Inferior parietal cortex (tissue), 1 donor: Measurements from ENCODE around the gene EEIG1.

Experiments used
- DNase-seq: peaks from one replicate; pipeline ENCODE4 v3.0.0-alpha.2; 2016; ENCODE audit errors: extremely low spot score

EEIG1 gene

GRCh38 chr9:128001151-128001778 lies 20.5 kb upstream of the EEIG1 start:
- no peak for DNase-seq

DNA sequence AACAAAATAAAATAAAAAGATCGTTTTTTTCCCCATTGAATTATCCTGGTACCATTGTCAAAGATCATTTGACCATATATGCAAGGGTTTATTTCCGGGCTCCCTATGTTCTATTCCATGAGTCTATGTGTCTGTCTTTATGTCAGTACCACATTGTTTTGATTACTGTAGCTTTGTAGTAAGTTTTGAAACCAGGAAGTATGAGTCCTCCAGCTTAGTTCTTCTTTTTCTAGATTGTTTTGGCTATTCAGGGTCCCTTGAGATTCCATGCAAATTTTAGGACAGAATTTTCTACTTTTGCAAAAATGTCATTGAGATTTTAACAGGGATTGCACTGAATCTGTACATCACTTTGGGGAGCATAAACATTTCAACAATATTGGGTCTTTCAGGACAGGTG lies 18.7 kb upstream of the EEIG1 start:
- no peak for DNase-seq

- no peak for DNase-seq
Observed at GRCh38 chr9:127993721-127994120, 12.9 kb upstream of the EEIG1 start.

DNA sequence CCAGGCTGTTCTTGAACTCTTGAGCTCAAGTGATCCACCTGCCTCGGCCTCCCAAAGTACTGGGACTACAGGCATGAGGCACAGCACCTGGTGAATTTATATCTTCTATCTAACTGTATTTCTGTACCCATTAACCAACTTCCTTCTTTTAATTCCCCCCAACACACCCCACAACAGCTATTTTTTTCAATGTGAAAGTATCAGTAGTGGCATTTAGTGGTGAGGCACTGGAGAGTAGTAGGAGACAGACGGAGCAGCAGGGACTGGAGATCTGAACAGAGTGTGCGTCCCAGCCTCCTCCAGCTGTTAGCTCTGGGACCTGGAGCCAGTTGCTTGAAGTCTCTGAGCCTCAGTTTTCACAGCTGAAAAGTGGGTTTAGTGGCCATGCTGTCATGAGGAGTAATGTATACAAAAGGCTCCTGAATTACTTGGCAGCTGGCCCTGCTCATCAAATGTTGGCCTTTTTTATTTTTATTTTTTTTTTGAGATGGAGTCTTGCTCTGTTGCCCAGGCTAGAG lies 11.0 kb upstream of the EEIG1 start:
- DNase-seq, result no peak

DNA sequence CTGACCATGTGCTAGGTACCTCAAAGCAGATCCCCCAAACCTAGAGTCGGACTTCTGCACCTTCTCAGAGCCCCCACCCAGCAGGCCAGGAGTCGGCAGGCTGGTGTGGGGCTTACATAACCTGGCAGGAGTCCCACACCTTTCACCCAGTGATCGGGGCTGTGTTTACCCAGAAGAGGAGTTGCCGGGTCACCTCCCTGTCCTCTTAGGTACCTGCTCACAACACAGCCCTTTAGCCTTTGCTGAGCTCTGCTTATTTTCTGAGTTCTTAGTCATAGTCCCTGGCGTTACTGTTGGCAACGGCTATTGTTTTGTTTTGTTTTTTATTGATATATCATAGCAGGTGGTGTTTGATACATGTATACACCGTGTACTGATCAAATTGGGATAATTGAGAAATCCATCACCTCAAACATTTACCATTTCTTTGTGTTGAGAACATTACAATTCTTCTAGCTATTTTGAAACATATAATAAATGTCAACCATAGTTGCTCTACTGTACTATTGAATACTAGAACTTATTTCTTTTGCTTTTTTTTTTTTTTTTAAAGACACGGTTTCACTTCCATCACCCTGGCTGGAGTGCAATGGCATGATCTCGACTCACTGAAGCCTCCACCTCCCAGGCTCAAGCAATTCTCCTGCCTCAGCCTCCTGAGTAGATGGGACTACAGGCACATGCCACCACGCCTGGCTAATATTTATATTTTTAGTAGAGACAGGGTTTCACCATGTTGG lies 10.4 kb upstream of the EEIG1 start:
- DNase-seq, result no peak

GRCh38 chr9:127990554-127990953 lies 9.8 kb upstream of the EEIG1 start:
- DNase-seq, result no peak

DNA sequence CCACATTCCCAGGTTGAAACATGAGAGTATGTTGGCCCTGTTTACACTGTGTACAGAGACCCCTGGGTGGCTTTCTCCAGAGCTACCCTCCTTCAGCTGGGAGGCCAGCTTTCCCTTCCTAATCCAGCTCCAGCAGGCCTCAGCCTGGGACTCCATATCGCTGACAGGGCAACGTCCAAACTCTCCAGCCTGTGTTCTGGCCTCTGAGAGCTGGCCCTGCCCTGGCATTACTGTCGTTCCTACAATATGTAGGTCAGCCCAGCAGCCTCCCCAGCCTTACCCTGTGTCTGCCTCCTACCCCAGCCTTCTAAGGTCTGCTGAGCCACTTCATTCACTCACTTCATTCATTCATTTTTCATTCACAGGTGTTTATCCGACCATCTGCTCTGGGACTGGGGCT lies 8.3 kb upstream of the EEIG1 start:
- DNase-seq, result no peak

DNA sequence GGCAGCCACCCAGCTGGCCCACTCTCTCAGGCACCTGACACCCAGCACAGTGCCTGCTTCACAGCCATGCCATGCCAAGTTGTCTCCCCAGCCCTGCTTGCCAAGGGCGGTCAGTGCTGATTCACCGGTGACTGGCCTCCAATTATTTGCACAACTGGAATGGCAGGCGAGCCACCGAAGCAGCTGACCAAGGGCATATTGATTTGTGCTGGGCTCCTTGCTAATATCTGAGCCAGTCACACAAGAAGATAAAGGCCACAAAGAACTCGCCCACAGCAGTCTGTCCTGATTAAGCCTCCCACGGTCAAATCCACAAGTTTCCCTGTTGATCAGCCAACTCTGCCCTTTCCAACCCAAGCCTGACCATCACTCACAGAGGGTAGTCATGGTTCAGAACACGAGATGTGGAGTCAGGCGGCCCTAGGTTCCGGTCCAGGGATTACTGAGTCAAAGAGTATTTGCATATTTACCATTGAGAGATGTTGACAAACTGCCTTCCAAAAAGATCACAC lies 6.4 kb upstream of the EEIG1 start:
- DNase-seq, result no peak

GRCh38 chr9:127985011-127985410 lies 4.2 kb upstream of the EEIG1 start:
- no peak for DNase-seq

- DNase-seq, result no peak
Observed at GRCh38 chr9:127983847-127984289, 3.1 kb upstream of the EEIG1 start.

- DNase-seq, result no peak
Observed at GRCh38 chr9:127982912-127983311, 2.1 kb upstream of the EEIG1 start.

GRCh38 chr9:127981559-127982121 lies 851 bp upstream of the EEIG1 start:
- DNase-seq, result no peak

GRCh38 chr9:127980060-127980705 lies 606 bp downstream of the EEIG1 start:
- DNase-seq, result no peak

- peak; percentile 76 for DNase-seq
Observed at GRCh38 chr9:127979333-127980059, 1.3 kb downstream of the EEIG1 start.

GRCh38 chr9:127979015-127979332 lies 1.8 kb downstream of the EEIG1 start:
- no peak for DNase-seq

GRCh38 chr9:127977884-127978647 lies 2.7 kb downstream of the EEIG1 start:
- no peak for DNase-seq

DNA sequence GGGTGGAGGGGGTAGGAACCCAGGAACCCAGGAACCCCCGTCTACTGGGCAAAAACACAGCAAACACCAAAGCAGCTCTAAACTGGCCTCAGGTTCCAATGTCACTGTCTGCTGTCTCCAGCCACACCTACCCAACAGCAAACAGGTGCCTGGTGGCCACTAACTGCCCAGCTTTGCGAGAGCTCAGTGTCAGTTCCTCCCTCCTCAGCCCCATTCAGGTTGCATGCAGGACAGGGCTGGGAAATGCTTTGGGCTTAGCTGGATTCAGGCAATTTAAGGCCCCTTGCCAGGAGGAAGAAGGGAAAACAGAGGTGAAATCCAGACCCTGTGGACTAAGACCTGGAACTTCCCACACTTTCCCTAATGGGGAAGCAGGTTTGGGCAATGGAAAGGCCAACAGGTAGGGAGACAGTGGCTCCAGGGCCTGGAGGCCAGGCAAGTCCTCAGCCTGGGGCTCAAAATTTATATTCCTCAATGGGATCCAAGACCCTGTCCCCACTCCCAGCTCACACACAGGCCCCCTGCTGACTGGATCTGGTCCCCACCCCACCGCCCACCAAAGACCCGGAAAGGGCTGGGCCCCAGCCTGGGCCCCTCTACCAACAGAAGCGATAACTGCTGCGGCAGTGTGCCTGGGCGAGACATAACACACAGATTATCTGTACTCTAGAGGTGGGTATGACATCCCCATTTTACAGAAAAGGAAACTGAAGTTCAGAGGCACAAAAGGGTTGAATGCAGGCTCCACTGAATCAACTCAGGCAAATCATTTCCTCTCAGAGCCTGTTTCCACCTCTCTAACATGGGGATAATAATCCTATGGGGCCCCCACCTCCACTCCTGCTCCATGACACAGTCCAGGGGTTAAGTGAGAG lies 3.5 kb downstream of the EEIG1 start:
- DNase-seq, result no peak

DNA sequence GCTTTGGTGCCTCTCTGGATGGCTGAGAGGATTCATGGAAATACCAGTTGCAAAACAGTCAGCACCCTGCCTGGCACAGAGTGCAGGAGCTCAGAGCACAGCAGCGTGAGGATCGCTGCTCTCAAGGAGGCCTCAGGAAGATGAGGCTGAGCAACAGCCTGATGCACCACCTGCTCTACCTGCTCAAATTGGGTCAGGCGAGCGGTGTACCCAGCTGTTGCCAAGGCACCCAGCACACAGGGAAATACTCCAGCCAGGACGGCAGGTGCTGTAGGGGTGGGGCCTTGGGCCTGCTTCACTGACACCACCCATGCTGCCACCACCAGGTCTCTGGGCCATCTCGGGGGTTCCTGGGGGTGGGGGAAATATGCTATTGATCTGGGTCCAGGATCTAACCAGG lies 4.3 kb downstream of the EEIG1 start:
- DNase-seq, result no peak

DNA sequence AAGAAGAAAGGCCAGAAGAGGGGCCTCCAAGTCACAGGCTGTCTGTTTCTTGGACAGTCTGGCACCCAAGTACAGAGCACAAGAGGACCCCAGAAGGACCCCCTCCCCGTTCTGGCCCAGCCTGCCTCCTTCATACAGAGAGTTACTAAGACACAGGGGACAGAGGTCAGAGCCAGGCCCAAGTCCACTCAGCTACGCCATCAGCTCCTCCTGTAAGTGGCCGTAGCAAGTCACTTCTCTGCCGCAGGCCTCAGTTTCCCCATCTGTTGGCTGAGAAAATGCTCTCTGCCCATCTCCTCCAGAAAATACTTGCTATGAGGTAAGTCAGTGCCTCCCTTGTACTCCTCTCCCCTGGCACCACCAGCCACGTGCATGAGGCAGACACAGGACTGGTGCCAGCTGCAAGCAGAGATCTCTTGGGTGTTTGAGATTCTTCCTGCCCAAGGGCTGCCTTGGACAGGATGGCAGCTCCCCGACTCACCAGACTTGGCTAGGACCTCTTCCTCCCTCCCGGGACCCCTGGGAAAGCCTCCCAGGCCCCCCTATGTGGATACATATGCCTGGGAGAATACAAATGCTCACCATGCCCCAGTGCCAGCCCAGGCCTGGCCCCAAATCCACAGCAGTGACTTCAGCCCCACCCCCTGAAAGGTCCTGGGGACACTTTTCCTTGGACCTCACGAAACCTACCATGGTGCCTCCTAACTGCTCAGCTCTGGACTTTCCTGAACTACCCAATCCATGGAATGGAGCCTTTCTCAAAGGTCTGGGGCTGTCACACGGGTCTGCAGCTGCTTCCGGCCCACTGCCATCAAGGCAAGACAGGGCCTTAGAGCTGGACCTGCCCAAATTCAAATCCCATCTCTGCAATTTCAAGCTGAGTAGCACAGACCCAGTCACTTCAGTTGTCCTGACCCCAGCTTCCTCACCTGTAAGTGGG lies 5.1 kb downstream of the EEIG1 start:
- no peak for DNase-seq
